Measurements from ENCODE around the gene TYSND1. TPM values are rescaled to one million over a fixed set of nuclear protein-coding genes. Genes with fewer than 3 reads are reported as not detected.

TYSND1 gene
- total and polyA plus RNA-seq, 8 donors: 1.2 to 79.4 (median 5.1) TPM

DNA sequence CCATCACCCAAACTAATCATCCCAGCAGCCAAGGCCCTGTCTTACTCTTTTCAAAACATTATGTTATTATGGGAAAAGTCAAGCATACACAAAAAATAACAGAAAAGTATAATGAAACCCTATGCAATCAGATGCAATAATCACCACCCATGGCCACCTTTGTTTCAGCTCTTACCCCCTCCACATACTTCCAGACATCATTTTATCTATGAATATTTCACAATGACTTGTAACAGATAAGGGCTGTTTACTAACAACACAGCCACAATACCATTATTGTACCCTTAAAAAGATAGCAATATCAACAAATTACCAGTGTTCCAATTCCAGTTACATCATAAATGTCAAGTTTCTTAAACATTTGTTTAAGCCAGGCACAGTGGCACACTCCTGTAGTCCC, 49.0 kb downstream of the TYSND1 start:
- no peaks in the 10 kb centered on the region for H3K9me3 ChIP-seq
- no peaks in the 10 kb centered on the region for H3K27me3 ChIP-seq
- intact Hi-C loops (cut with DNase I; ENCODE audit: low total_unique reads): no loop called here
- H3K27ac ChIP-seq: no peak overlapping the region
- TF ChIP-seq POLR2A (IDR thresholded peaks at IDR 0.05) (no peak), POLR2AphosphoS5 (IDR thresholded peaks at IDR 0.05) (no peak), CTCF (IDR thresholded peaks at IDR 0.05) (no peak), EP300 (IDR thresholded peaks at IDR 0.05) (no peak)
- DNase-seq: no peak
- H3K4me3 ChIP-seq: no peak overlapping the region
- H3K4me1 ChIP-seq: no peaks in the 10 kb centered on the region
- H3K36me3 ChIP-seq: peaks cover 4 to 89% (median 69%) of the 10 kb centered on the region in 4 donors

DNA sequence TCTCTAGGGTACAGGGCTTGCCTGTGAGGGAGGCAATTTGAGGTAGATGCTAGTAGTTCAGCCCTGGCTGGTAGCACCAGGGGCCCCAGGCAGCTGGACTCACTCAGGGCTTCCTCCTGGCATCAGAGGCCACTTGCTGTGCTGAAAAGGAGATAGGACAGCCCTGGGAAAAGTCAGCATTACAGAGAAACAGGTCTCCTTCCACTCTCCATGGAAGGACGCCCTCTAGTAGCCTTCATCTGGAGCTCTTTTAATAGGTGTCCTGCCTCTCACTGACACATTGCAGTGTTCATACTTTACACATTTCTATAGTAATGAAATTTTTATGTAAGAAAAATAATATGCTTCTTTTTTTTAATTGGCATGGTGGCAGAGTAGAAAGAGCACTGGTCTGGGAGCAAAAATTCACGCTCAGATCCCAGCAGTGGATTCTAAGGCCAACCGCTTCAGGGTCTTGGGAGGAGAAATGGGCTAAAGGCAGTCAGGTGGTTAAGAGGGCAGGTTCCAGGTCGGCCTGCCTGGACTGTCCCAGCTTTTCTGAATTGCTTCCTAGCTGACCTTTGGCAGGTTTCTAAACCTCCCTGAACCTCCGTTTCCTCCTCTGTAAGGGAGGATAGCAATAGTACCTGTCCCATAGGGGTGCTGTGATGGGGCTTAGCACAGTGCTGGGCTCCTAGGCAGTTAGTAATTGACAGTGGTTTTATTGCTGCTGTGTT, 49.6 kb downstream of the TYSND1 start:
- Histone ChIP-seq H3K36me3 (peaks cover 4 to 94% (median 72%) of the 10 kb centered on the region in 4 donors), H3K27me3 (no peaks in the 10 kb centered on the region), H3K4me1 (no peaks in the 10 kb centered on the region), H3K27ac (no peak overlapping the region), H3K9me3 (no peaks in the 10 kb centered on the region), H3K4me3 (no peak overlapping the region)
- WGBS, 5 donors: 94 to 99% (median 97%) methylated on average over 5 of the region's 5 CpGs
- intact Hi-C loops (cut with DNase I; ENCODE audit: low total_unique reads): no loop called here
- no peak for DNase-seq
- TF ChIP-seq CTCF (IDR thresholded peaks at IDR 0.05) (no peak), EP300 (IDR thresholded peaks at IDR 0.05) (no peak), POLR2A (IDR thresholded peaks at IDR 0.05) (no peak), POLR2AphosphoS5 (IDR thresholded peaks at IDR 0.05) (no peak)

DNA sequence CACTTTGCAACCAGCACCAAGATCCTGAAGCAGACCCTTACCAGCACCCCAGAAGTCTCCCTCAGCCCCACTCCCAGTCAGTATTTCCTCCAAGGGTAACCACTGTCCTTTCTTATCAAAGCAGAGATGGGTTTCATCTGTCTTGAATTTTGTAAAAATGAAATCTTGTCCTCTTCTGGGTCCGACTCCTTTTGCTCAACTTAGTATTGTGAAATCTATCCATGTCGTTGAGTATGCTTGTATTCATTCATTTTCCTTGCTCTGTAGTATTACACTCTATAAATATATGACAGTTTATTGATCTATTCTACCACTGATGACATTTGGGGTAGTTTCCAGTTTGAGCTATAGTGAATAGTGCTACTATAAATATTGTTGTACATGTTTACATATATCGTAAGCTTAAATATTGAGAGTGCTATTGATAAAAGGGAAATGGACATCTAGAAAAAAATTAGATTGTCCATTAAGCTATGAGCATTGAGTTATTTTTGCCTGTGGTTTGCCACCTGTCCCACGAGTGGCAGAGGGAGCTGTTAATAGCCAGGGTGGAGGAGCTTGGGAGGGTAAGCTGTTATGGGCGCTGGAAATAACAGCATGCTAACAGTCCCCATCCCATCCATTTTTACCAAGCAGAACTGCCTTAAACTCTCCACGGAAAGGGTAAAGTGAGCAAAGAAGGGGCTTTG, 50.3 kb downstream of the TYSND1 start:
- H3K4me3 ChIP-seq: no peak overlapping the region
- no peaks in the 10 kb centered on the region for H3K4me1 ChIP-seq
- H3K36me3 ChIP-seq: peaks cover 4 to 94% (median 67%) of the 10 kb centered on the region in 4 donors
- no peaks in the 10 kb centered on the region for H3K9me3 ChIP-seq
- DNase-seq: no peak
- no peaks in the 10 kb centered on the region for H3K27me3 ChIP-seq
- intact Hi-C loops (cut with DNase I; ENCODE audit: low total_unique reads): no loop called here
- WGBS, 5 donors: 90 to 94% (median 92%) methylated on average over 6 of the region's 6 CpGs
- no peak overlapping the region for H3K27ac ChIP-seq
- TF ChIP-seq POLR2AphosphoS5 (IDR thresholded peaks at IDR 0.05): no peak
- TF ChIP-seq EP300 (IDR thresholded peaks at IDR 0.05): no peak
- TF ChIP-seq POLR2A (IDR thresholded peaks at IDR 0.05): no peak
- no peak for TF ChIP-seq CTCF (IDR thresholded peaks at IDR 0.05)

GRCh38 chr10:70094250-70094649, 52.2 kb downstream of the TYSND1 start:
- no peaks in the 10 kb centered on the region for H3K9me3 ChIP-seq
- H3K4me3 ChIP-seq: no peak overlapping the region
- DNase-seq: no peak
- intact Hi-C loops (cut with DNase I; ENCODE audit: low total_unique reads): no loop called here
- TF ChIP-seq EP300 (IDR thresholded peaks at IDR 0.05): no peak
- no peak for TF ChIP-seq POLR2A (IDR thresholded peaks at IDR 0.05)
- TF ChIP-seq POLR2AphosphoS5 (IDR thresholded peaks at IDR 0.05): no peak
- TF ChIP-seq CTCF (IDR thresholded peaks at IDR 0.05): no peak
- H3K36me3 ChIP-seq: peaks cover 4 to 94% (median 53%) of the 10 kb centered on the region in 4 donors
- H3K27ac ChIP-seq: no peak overlapping the region
- no peaks in the 10 kb centered on the region for H3K4me1 ChIP-seq
- 81 to 93% (median 87%) methylated on average over 2 of the region's 2 CpGs for WGBS, 5 donors
- H3K27me3 ChIP-seq: no peaks in the 10 kb centered on the region
